SK-N-SH (cell line): ENCODE measurements around the gene MGAT4A. TPM values are rescaled to one million over a fixed set of nuclear protein-coding genes. Genes with fewer than 3 reads are reported as not detected.

ENCODE experiments used
- CTCF ChIA-PET: fragments of 300-600, 350-600 bp; formaldehyde crosslinking; extraction: SDS; loops from one replicate; lab custom pipeline; 2021; lab: Yijun Ruan, JAX
- POLR2A ChIA-PET: fragments of 350-600 bp; sonication (Branson Sonifier 250); formaldehyde crosslinking; extraction: SDS; loops from one replicate; lab custom pipeline; 2020; ENCODE audit warnings: antibody characterized with exemption, inconsistent platforms; lab: Yijun Ruan, JAX
- DNase-seq: peaks from one replicate; pipeline ENCODE4 v3.0.0; 2012
- H2AFZ ChIP-seq: fragments of 200-600 bp; sonication (generic); 2 replicates; pipeline ENCODE4 v1.8.1; 2016; ENCODE audit warnings: antibody characterized with exemption, mild to moderate bottlenecking, low read depth
- H3F3A ChIP-seq: fragments of 200-600 bp; sonication (generic); replicated peaks from 2 replicates; pipeline ENCODE3; 2016; ENCODE audit warnings: antibody characterized with exemption, mild to moderate bottlenecking; ENCODE audit not compliant: insufficient read depth
- H3K27ac ChIP-seq, 2 experiments: fragments of 200-500 bp in 1 of 2; fragments of 200-600 bp in 1 of 2; sonication (Bioruptor generic) in 1 of 2; sonication (generic), shearing (Covaris generic) in 1 of 2; 2 replicates each; pipeline versions ENCODE4 v1.5.1 to v1.6.1; 2014 to 2016; ENCODE audit warnings: low read depth in 2 of 2, inconsistent platforms in 1 of 2, low read length in 1 of 2, mild to moderate bottlenecking in 1 of 2, mixed read lengths in 1 of 2
- H3K27me3 ChIP-seq: fragments of 200-600 bp; sonication (generic), shearing (Covaris generic); 2 replicates; pipeline ENCODE4 v1.6.1; 2016; ENCODE audit warnings: mixed run types; ENCODE audit not compliant: insufficient read depth
- H3K36me3 ChIP-seq, 2 experiments: fragments of 200-500 bp in 1 of 2; fragments of 200-600 bp in 1 of 2; sonication (Bioruptor generic) in 1 of 2; sonication (generic) in 1 of 2; replicated peaks in 1 of 2; 2 replicates each; pipeline versions ENCODE3 to v1.5.1; 2014 to 2016; ENCODE audit warnings: low read length in 1 of 2, mild to moderate bottlenecking in 1 of 2; ENCODE audit not compliant: insufficient read depth in 2 of 2, control insufficient read depth in 1 of 2
- H3K4me1 ChIP-seq, 2 experiments: fragments of 200-500 bp in 1 of 2; fragments of 200-600 bp in 1 of 2; sonication (Bioruptor generic) in 1 of 2; sonication (generic), shearing (Covaris generic) in 1 of 2; 2 replicates each; pipeline versions ENCODE4 v1.5.1 to v1.6.1; 2014 to 2016; ENCODE audit warnings: low read depth in 1 of 2, low read length in 1 of 2, mixed run types in 1 of 2; ENCODE audit not compliant: insufficient read depth in 2 of 2, control insufficient read depth in 1 of 2
- H3K4me2 ChIP-seq: fragments of 200-600 bp; sonication (generic), shearing (Covaris generic); 2 replicates; pipeline ENCODE4 v1.6.1; 2017; ENCODE audit warnings: mixed run types
- H3K4me3 ChIP-seq, 2 experiments: fragments of 200-500 bp in 1 of 2; fragments of 200-600 bp in 1 of 2; sonication (Bioruptor generic) in 1 of 2; sonication (generic), shearing (Covaris generic) in 1 of 2; 2 replicates each; pipeline versions ENCODE4 v1.5.1 to v1.8.1; 2014 to 2016; ENCODE audit warnings: low read depth in 2 of 2, inconsistent platforms in 1 of 2, low read length in 1 of 2, mild to moderate bottlenecking in 1 of 2, mixed read lengths in 1 of 2, moderate library complexity in 1 of 2
- H3K79me2 ChIP-seq: fragments of 200-600 bp; sonication (generic); 2 replicates; pipeline ENCODE4 v1.8.1; 2017; ENCODE audit warnings: mild to moderate bottlenecking; ENCODE audit not compliant: insufficient read depth
- H3K9ac ChIP-seq: fragments of 200-600 bp; sonication (generic); 2 replicates; pipeline ENCODE4 v1.6.1; 2017; ENCODE audit warnings: mixed run types
- H3K9me2 ChIP-seq: fragments of 200-600 bp; sonication (generic); 2 replicates; pipeline ENCODE4 v1.6.1; 2017; ENCODE audit warnings: mixed run types
- H3K9me3 ChIP-seq: fragments of 200-600 bp; sonication (generic); 2 replicates; pipeline ENCODE4 v1.6.1; 2017; ENCODE audit warnings: mixed run types, mild to moderate bottlenecking, moderate library complexity
- H4K20me1 ChIP-seq: fragments of 200-600 bp; sonication (generic); 2 replicates; pipeline ENCODE4 v1.6.1; 2017; ENCODE audit warnings: mild to moderate bottlenecking, mixed run types; ENCODE audit not compliant: insufficient read depth
- EP300 ChIP-seq, 2 experiments: IDR thresholded peaks; 2 replicates each; pipeline versions ENCODE4 v1.4.0 to v1.6.1; 2012; ENCODE audit warnings: borderline replicate concordance in 1 of 2, low read depth in 1 of 2, low read length in 1 of 2
- EZH2phosphoT487 ChIP-seq: fragments of 200-600 bp; sonication (generic); IDR thresholded peaks from 2 replicates; pipeline ENCODE4 v1.6.1; 2017; ENCODE audit warnings: low read depth, mixed run types, mild to moderate bottlenecking, antibody characterized with exemption, moderate library complexity, borderline replicate concordance
- IRF3 ChIP-seq: fragments of 150-350 bp; IDR thresholded peaks from 2 replicates; pipeline ENCODE4 v1.6.1; 2016; ENCODE audit warnings: mild to moderate bottlenecking, low read depth, low read length
- MXI1 ChIP-seq: IDR thresholded peaks from 2 replicates; pipeline ENCODE4 v1.6.1; 2012; ENCODE audit warnings: mild to moderate bottlenecking, low read depth, low read length, improper control_type of control experiment
- REST ChIP-seq: IDR thresholded peaks from 2 replicates; pipeline ENCODE4 v1.6.1; 2012; ENCODE audit warnings: mild to moderate bottlenecking, low read depth, low read length, moderate library complexity
- RXRA ChIP-seq: IDR thresholded peaks from 2 replicates; pipeline ENCODE4 v1.4.0; 2012; ENCODE audit warnings: low read depth, mild to moderate bottlenecking, borderline replicate concordance
- ZBTB33 ChIP-seq: IDR thresholded peaks from 2 replicates; pipeline ENCODE4 v1.4.0; 2012; ENCODE audit warnings: low read depth, borderline replicate concordance
- WGBS: methylation state at CpG from one replicate; pipeline ENCODE4 v1.1.6; 2017; ENCODE audit warnings: low lambda C conversion rate; 5-methylcytosine and 5-hydroxymethylcytosine counted together
- polyA plus RNA-seq, 3 experiments: library from polyadenylated mRNA; depleted of rRNA; stranded (reverse); fragments of >200 nt; gene quantifications; 2 replicates each; pipeline ENCODE4 v1.2.3, GENCODE V29; 2012
- TF ChIP-seq, protein P1 (sequence below): IDR thresholded peaks from 2 replicates; pipeline ENCODE4; 2012
- TF ChIP-seq, protein P2 (sequence below): IDR thresholded peaks from 2 replicates; pipeline ENCODE4 v1.4.0; 2012; ENCODE audit warnings: low read depth, borderline replicate concordance

Gene MGAT4A
- polyA plus RNA-seq, 1 of the 3 experiments (the other 2 are of a cell fraction): 0.07 TPM

DNA sequence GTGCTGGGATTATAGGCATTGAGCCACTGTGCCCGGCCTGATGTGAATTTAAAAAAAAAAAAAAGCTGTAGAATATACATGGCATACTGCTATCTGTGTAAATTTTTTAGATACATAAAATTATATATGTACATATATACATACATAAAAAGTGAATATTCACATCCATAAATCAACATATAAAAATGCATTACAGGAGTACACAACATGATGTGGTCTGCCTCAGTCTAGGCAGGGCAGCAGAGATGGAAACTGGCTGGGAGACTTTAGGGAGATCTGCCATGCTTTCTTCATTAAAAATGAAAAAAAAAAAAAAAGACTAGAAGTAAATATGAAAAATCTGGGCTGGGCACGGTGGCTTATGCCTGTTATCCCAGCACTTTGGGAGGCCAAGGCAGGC is 24.3 kb downstream of the MGAT4A start:
- H3K4me1 ChIP-seq: peaks cover 0 to 9% of the 10 kb centered on the region in 2 experiments; a peak in 1 of 4 replicates
- no peaks in the 10 kb centered on the region for H3K9me2 ChIP-seq
- no peak overlapping the region for H2AFZ ChIP-seq
- ChIA-PET CTCF (interaction anchor here (1.4 kb wide), 1 partner anchor 13 kb away, joined by 3 read pairs; no protein-coding TSS in a partner anchor), POLR2A (no interaction called here)
- H3K79me2 ChIP-seq: no peaks in the 10 kb centered on the region
- no peak overlapping the region for H3K4me2 ChIP-seq
- WGBS: 68% methylated on average over 2 of the region's 2 CpGs
- no peaks in the 10 kb centered on the region for H4K20me1 ChIP-seq
- no peaks in the 10 kb centered on the region for H3K27me3 ChIP-seq
- H3K4me3 ChIP-seq: no peak overlapping the region
- no peak overlapping the region for H3K27ac ChIP-seq
- H3K9me3 ChIP-seq: no peaks in the 10 kb centered on the region
- no peaks in the 10 kb centered on the region for H3K36me3 ChIP-seq
- no peak for TF ChIP-seq MXI1
- no peak for TF ChIP-seq RXRA
- TF ChIP-seq, protein P1, sequence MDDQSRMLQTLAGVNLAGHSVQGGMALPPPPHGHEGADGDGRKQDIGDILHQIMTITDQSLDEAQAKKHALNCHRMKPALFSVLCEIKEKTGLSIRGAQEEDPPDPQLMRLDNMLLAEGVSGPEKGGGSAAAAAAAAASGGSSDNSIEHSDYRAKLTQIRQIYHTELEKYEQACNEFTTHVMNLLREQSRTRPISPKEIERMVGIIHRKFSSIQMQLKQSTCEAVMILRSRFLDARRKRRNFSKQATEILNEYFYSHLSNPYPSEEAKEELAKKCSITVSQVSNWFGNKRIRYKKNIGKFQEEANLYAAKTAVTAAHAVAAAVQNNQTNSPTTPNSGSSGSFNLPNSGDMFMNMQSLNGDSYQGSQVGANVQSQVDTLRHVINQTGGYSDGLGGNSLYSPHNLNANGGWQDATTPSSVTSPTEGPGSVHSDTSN: no peak
- TF ChIP-seq EP300 (IDR thresholded peaks at IDR 0.05; ENCODE audit: borderline replicate concordance in 1 of 2, low read depth in 1 of 2, low read length in 1 of 2): no peak
- TF ChIP-seq REST: no peak
- no peak for TF ChIP-seq ZBTB33
- TF ChIP-seq, protein P2, sequence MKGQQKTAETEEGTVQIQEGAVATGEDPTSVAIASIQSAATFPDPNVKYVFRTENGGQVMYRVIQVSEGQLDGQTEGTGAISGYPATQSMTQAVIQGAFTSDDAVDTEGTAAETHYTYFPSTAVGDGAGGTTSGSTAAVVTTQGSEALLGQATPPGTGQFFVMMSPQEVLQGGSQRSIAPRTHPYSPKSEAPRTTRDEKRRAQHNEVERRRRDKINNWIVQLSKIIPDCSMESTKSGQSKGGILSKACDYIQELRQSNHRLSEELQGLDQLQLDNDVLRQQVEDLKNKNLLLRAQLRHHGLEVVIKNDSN: no peak
- TF ChIP-seq IRF3: no peak
- no peak for TF ChIP-seq EZH2phosphoT487
- TF ChIP-seq, all 33 proteins: peak for 0
- no peak overlapping the region for H3K9ac ChIP-seq
- no peak for DNase-seq
- no peaks in the 10 kb centered on the region for H3F3A ChIP-seq
